Kidney (tissue), 14 donors: Measurements from ENCODE around the gene KCNQ1. TPM values are rescaled to one million over a fixed set of nuclear protein-coding genes. Genes with fewer than 3 reads are reported as not detected.

Experiments
- DNase-seq, 5 donors: peaks; one replicate each; pipeline ENCODE4 v3.0.0-alpha.2; 2013 to 2020
- FAIRE-seq: peaks from 2 replicates; lab custom pipeline; 2012; peaks lifted over from hg19 to GRCh38; lab: Jason Lieb, UNC
- H3K27ac ChIP-seq, 2 donors: one replicate each; pipeline ENCODE4 v1.7.0; 2013; ENCODE audit warnings: low read depth in 2 of 2, low read length in 2 of 2, inconsistent platforms in 1 of 2
- H3K27me3 ChIP-seq: one replicate; pipeline ENCODE4 v1.7.1; 2013; ENCODE audit warnings: low read length, inconsistent platforms; ENCODE audit not compliant: control insufficient read depth, insufficient read depth
- H3K36me3 ChIP-seq, 3 donors: one replicate each; pipeline versions ENCODE4 v1.7.0 to v1.7.1; 2013; ENCODE audit warnings: low read length in 3 of 3, control low read depth in 1 of 3, inconsistent platforms in 1 of 3; ENCODE audit not compliant: insufficient read depth in 3 of 3, control insufficient read depth in 2 of 3
- H3K4me1 ChIP-seq, 3 donors: one replicate each; pipeline versions ENCODE4 v1.7.0 to v1.7.1; 2013; ENCODE audit warnings: low read length in 3 of 3, inconsistent platforms in 1 of 3, low read depth in 1 of 3; ENCODE audit not compliant: control insufficient read depth in 2 of 3, insufficient read depth in 2 of 3
- H3K4me3 ChIP-seq, 3 donors: one replicate each; pipeline versions ENCODE4 v1.7.0 to v1.8.1; 2013; ENCODE audit warnings: low read length in 3 of 3, control low read depth in 1 of 3, inconsistent platforms in 1 of 3
- H3K9ac ChIP-seq, 3 donors: one replicate each; pipeline versions ENCODE4 v1.7.0 to v1.7.1; 2013; ENCODE audit warnings: low read length in 3 of 3, control low read depth in 1 of 3, inconsistent platforms in 1 of 3
- H3K9me3 ChIP-seq, 3 donors: one replicate each; pipeline versions ENCODE4 v1.7.0 to v1.7.1; 2013; ENCODE audit warnings: low read length in 3 of 3, control low read depth in 1 of 3, inconsistent platforms in 1 of 3; ENCODE audit not compliant: control insufficient read depth in 2 of 3, insufficient read depth in 1 of 3
- CTCF ChIP-seq: IDR thresholded peaks from 3 replicates; pipeline ENCODE4 v1.5.1; 2012; ENCODE audit warnings: mild to moderate bottlenecking, moderate library complexity, borderline replicate concordance; ENCODE audit not compliant: insufficient read depth; ENCODE audit errors: extremely low read depth
- intact Hi-C: fragments of 100-400 bp; cut with DNase I; formaldehyde crosslinking; loops from one replicate; pipeline ENCODE4 v1.11.1; 2022
- polyA plus RNA-seq: library from polyadenylated mRNA; stranded (reverse); fragments of 350-450 nt; fragmentation: Illumina TruSeq; extraction: RNeasy Lipid Tissue Mini Kit (QIAGEN cat#74804); gene quantifications from one replicate; pipeline ENCODE4 v1.2.3, GENCODE V29; 2014; ENCODE audit warnings: low read depth, low replicate concordance; ENCODE audit not compliant: insufficient read depth
- total RNA-seq: library from RNA; stranded (reverse); fragmentation: NEBNext Ultra II Directional; extraction: Animal tissue kit (Norgen Biotek cat#: 25700); gene quantifications from one replicate; pipeline ENCODE4 v1.2.1, GENCODE V29; 2021
- donor health status: control.
- donor health status: control.
- donor health status: control.
- donor health status: control.
- donor health status: control.
- donor health status: DM: yes; HTN: yes; CAD: no.
- donor health status: Normal renal cell carcinoma (clear cell type).

The KCNQ1 gene
- total and polyA plus RNA-seq, 2 donors from 2014 or later, result 45.5 to 49.4 TPM

GRCh38 chr11:2694495-2694894 lies 249.7 kb downstream of the KCNQ1 start:
- FAIRE-seq (no peak), DNase-seq (peak in 1 of 5 donors; percentile 18)
- Histone ChIP-seq H3K36me3 (no peaks in the 10 kb centered on the region), H3K9ac (no peak overlapping the region), H3K27me3 (no peaks in the 10 kb centered on the region), H3K4me3 (no peak overlapping the region), H3K9me3 (no peaks in the 10 kb centered on the region), H3K27ac (no peak overlapping the region), H3K4me1 (peaks cover 0 to 39% (median 27%) of the 10 kb centered on the region in 3 donors)
- intact Hi-C loops, result no loop called here
- TF ChIP-seq CTCF, result no peak

GRCh38 chr11:2694995-2695939 lies 250.5 kb downstream of the KCNQ1 start:
- intact Hi-C loops, result no loop called here
- Histone ChIP-seq H3K9ac (no peak overlapping the region), H3K4me1 (peaks cover 0 to 31% (median 20%) of the 10 kb centered on the region in 3 donors)

GRCh38 chr11:2696455-2696854 lies 251.6 kb downstream of the KCNQ1 start:
- Histone ChIP-seq H3K9me3 (no peaks in the 10 kb centered on the region), H3K27ac (no peak overlapping the region), H3K4me3 (peak overlapping the region in 2 of 3 donors; percentile 11 to 73), H3K36me3 (no peaks in the 10 kb centered on the region), H3K4me1 (peaks cover 0 to 28% (median 15%) of the 10 kb centered on the region in 3 donors), H3K9ac (no peak overlapping the region), H3K27me3 (no peaks in the 10 kb centered on the region)
- intact Hi-C loops, result no loop called here
- no peak for TF ChIP-seq CTCF
- DNase-seq (peak in 1 of 5 donors; percentile 11), FAIRE-seq (no peak)

More at GRCh38 chr11:2694995-2695939, 250.5 kb downstream of the KCNQ1 start:
- TF ChIP-seq CTCF, result no peak
- Histone ChIP-seq H3K27ac (no peak overlapping the region), H3K4me3 (peak overlapping the region in 1 of 3 donors; percentile 11), H3K27me3 (no peaks in the 10 kb centered on the region), H3K36me3 (no peaks in the 10 kb centered on the region), H3K9me3 (no peaks in the 10 kb centered on the region)
- no peak for FAIRE-seq
- DNase-seq, result peak in 1 of 5 donors; percentile 19
